ENCODE measurements around the gene LRIF1. TPM values are rescaled to one million over a fixed set of nuclear protein-coding genes. Genes with fewer than 3 reads are reported as not detected.

Gene LRIF1
- total RNA-seq, 3 donors from 2014 or later (not counting 1 experiment from before 2014, with no cell fraction given) = 8.9 to 12.5 (median 10.4) TPM

- H3K4me1 Mint-ChIP-seq = peaks cover 41 to 43% of the 10 kb centered on the region in 2 donors
- Histone ChIP-seq H3K9me3 (ENCODE audit: control insufficient read depth, insufficient read depth, low read length) (peaks cover 20% of the 10 kb centered on the region), H3K4me3 (ENCODE audit: low read length) (peak overlapping the region; percentile 74), H3K27me3 (ENCODE audit: control insufficient read depth, insufficient read depth, low read length) (peaks cover 4% of the 10 kb centered on the region), H3K27ac (ENCODE audit: low read length) (peak overlapping the region; percentile 95), H3K36me3 (ENCODE audit: control insufficient read depth, insufficient read depth, low read length) (peaks cover 3% of the 10 kb centered on the region), H3K4me1 (ENCODE audit: control insufficient read depth, insufficient read depth, low read length) (peaks cover 11% of the 10 kb centered on the region)
- H3K9me3 Mint-ChIP-seq = peaks cover 9 to 17% of the 10 kb centered on the region in 2 donors
- intact Hi-C loops (cut with micrococcal nuclease) = loop anchor here (1.0 to 5.0 kb wide), 4 partner anchors 46 to 254 kb away; partner anchors contain the start of genes CEPT1 and DRAM2
- peak; percentile 72 to 86 for DNase-seq
- no peak for TF ChIP-seq CTCF (IDR thresholded peaks at IDR 0.05)
- H3K4me3 Mint-ChIP-seq = peak overlapping the region; percentile 90
- 5% methylated on average over 38 of the region's 38 CpGs for WGBS (ENCODE audit: insufficient coverage)
- peaks cover 3 to 8% of the 10 kb centered on the region in 2 donors for H3K27me3 Mint-ChIP-seq (ENCODE audit: low read depth in 2 of 2)
- peaks cover 26% of the 10 kb centered on the region for H3K36me3 Mint-ChIP-seq
- H3K27ac Mint-ChIP-seq = peak overlapping the region; percentile 91 to 99
- peak; percentile 30 to 47 (median 34) for ATAC-seq
These were observed 631 bp downstream of the LRIF1 start for GRCh38 chr1:110962892-110963690.

- H3K4me3 Mint-ChIP-seq = peak overlapping the region; percentile 90
These were observed 1.8 kb downstream of the LRIF1 start for GRCh38 chr1:110961902-110962301.

GRCh38 chr1:110960777-110961420 is 2.8 kb downstream of the LRIF1 start:
- no peak for TF ChIP-seq CTCF (IDR thresholded peaks at IDR 0.05)
- intact Hi-C loops (cut with micrococcal nuclease) = loop anchor here (5.0 kb wide), 3 partner anchors 44 to 256 kb away; partner anchors contain the start of genes CEPT1 and DRAM2
- Histone ChIP-seq H3K27ac (ENCODE audit: low read length) (no peak overlapping the region), H3K27me3 (ENCODE audit: control insufficient read depth, insufficient read depth, low read length) (no peaks in the 10 kb centered on the region), H3K36me3 (ENCODE audit: control insufficient read depth, insufficient read depth, low read length) (peaks cover 5% of the 10 kb centered on the region), H3K4me1 (ENCODE audit: control insufficient read depth, insufficient read depth, low read length) (peaks cover 11% of the 10 kb centered on the region), H3K4me3 (ENCODE audit: low read length) (no peak overlapping the region), H3K9me3 (ENCODE audit: control insufficient read depth, insufficient read depth, low read length) (peaks cover 19% of the 10 kb centered on the region)
- ATAC-seq (no peak), DNase-seq (no peak)
- Mint-ChIP-seq H3K27me3 (ENCODE audit: low read depth in 2 of 2) (no peaks in the 10 kb centered on the region), H3K4me3 (no peak overlapping the region), H3K36me3 (peaks cover 26% of the 10 kb centered on the region), H3K27ac (peak overlapping the region; percentile 0 to 17), H3K9me3 (peaks cover 7 to 14% of the 10 kb centered on the region in 2 donors), H3K4me1 (peaks cover 41 to 43% of the 10 kb centered on the region in 2 donors)
- WGBS (ENCODE audit: insufficient coverage) = 93% methylated on average over 2 of the region's 2 CpGs

More at GRCh38 chr1:110961902-110962301, 1.8 kb downstream of the LRIF1 start:
- H3K27me3 ChIP-seq (ENCODE audit: control insufficient read depth, insufficient read depth, low read length) = peaks cover 4% of the 10 kb centered on the region
- TF ChIP-seq CTCF (IDR thresholded peaks at IDR 0.05) = no peak
- no peak overlapping the region for H3K27ac ChIP-seq (ENCODE audit: low read length)
- no peak overlapping the region for H3K4me3 ChIP-seq (ENCODE audit: low read length)
- peaks cover 5% of the 10 kb centered on the region for H3K36me3 ChIP-seq (ENCODE audit: control insufficient read depth, insufficient read depth, low read length)
- Mint-ChIP-seq H3K9me3 (peaks cover 7 to 14% of the 10 kb centered on the region in 2 donors), H3K27me3 (ENCODE audit: low read depth in 2 of 2) (no peaks in the 10 kb centered on the region), H3K36me3 (peaks cover 26% of the 10 kb centered on the region), H3K4me1 (peaks cover 41 to 43% of the 10 kb centered on the region in 2 donors), H3K27ac (peak overlapping the region; percentile 91 to 99)
- H3K4me1 ChIP-seq (ENCODE audit: control insufficient read depth, insufficient read depth, low read length) = peaks cover 11% of the 10 kb centered on the region
- ATAC-seq = no peak
- no peak for DNase-seq
- intact Hi-C loops (cut with micrococcal nuclease) = loop anchor here (5.0 kb wide), 3 partner anchors 45 to 255 kb away; partner anchors contain the start of genes CEPT1 and DRAM2
- H3K9me3 ChIP-seq (ENCODE audit: control insufficient read depth, insufficient read depth, low read length) = peaks cover 25% of the 10 kb centered on the region

All from natural killer cell (primary cell).